Subcutaneous abdominal adipose tissue (tissue), 5 donors: ENCODE results near the gene HRH4.

Experiments
- H3K27ac ChIP-seq: one replicate; pipeline ENCODE4 v1.7.0; 2013; ENCODE audit warnings: low read depth, mild to moderate bottlenecking, inconsistent platforms, low read length, moderate library complexity
- H3K27me3 ChIP-seq, 5 donors: one replicate each; pipeline ENCODE4 v1.7.0; 2013; ENCODE audit warnings: low read length in 5 of 5, inconsistent platforms in 1 of 5; ENCODE audit not compliant: control insufficient read depth in 5 of 5, insufficient read depth in 4 of 5
- H3K36me3 ChIP-seq, 5 donors: one replicate each; pipeline ENCODE4 v1.7.0; 2013; ENCODE audit warnings: low read length in 5 of 5; ENCODE audit not compliant: control insufficient read depth in 5 of 5, insufficient read depth in 5 of 5
- H3K4me1 ChIP-seq, 5 donors: one replicate each; pipeline ENCODE4 v1.7.0; 2013; ENCODE audit warnings: low read length in 5 of 5, mild to moderate bottlenecking in 3 of 5, moderate library complexity in 1 of 5; ENCODE audit not compliant: control insufficient read depth in 5 of 5, insufficient read depth in 5 of 5
- H3K4me3 ChIP-seq, 5 donors: one replicate each; pipeline ENCODE4 v1.7.0; 2013; ENCODE audit warnings: low read length in 5 of 5, low read depth in 1 of 5
- H3K9ac ChIP-seq, 5 donors: one replicate each; pipeline ENCODE4 v1.7.0; 2013; ENCODE audit warnings: low read length in 5 of 5, mild to moderate bottlenecking in 4 of 5, moderate library complexity in 3 of 5
- H3K9me3 ChIP-seq, 5 donors: one replicate each; pipeline ENCODE4 v1.7.0; 2013; ENCODE audit warnings: low read length in 5 of 5; ENCODE audit not compliant: control insufficient read depth in 5 of 5
- donor health status: healthy.
- donor health status: healthy.
- donor health status: healthy.
- donor health status: healthy.
- donor health status: healthy.

The HRH4 gene

GRCh38 chr18:24485681-24486080, 25.2 kb downstream of the HRH4 start:
- Histone ChIP-seq H3K4me1 (no peaks in the 10 kb centered on the region), H3K9ac (no peak overlapping the region), H3K27me3 (peaks cover 0 to 4% (median 0%) of the 10 kb centered on the region in 5 donors), H3K9me3 (no peaks in the 10 kb centered on the region), H3K27ac (no peak overlapping the region), H3K4me3 (no peak overlapping the region), H3K36me3 (no peaks in the 10 kb centered on the region)

- Histone ChIP-seq H3K27me3 (peaks cover 0 to 4% (median 0%) of the 10 kb centered on the region in 5 donors), H3K4me3 (no peak overlapping the region), H3K4me1 (no peaks in the 10 kb centered on the region), H3K9me3 (no peaks in the 10 kb centered on the region), H3K9ac (no peak overlapping the region), H3K27ac (no peak overlapping the region), H3K36me3 (no peaks in the 10 kb centered on the region)
These were observed 26.2 kb downstream of the HRH4 start for GRCh38 chr18:24486684-24487083.

GRCh38 chr18:24488824-24489493, 28.5 kb downstream of the HRH4 start:
- Histone ChIP-seq H3K4me1 (no peaks in the 10 kb centered on the region), H3K36me3 (no peaks in the 10 kb centered on the region), H3K27ac (no peak overlapping the region), H3K4me3 (no peak overlapping the region), H3K9ac (no peak overlapping the region), H3K27me3 (peaks cover 0 to 4% (median 0%) of the 10 kb centered on the region in 5 donors), H3K9me3 (peaks cover 0 to 3% (median 0%) of the 10 kb centered on the region in 5 donors)

DNA sequence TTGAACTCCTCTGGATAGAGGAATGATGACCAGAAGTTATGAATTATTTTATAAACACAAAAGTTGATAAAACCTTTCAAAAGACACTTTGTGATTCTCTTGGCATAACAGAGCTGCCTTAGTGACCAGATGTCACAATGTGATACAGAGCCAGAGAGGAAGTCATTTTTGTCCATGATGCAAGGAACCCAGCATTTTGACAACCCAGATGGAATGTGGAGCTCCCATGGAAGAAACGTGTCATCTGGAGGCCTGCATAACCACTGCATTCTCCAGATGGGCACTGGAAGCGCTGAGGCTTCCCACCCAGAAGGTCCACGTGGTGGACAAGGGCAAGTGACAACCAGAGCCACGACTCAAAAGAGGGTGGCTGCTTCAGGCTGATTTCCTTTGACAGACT, 30.1 kb downstream of the HRH4 start:
- H3K4me1 ChIP-seq = no peaks in the 10 kb centered on the region
- no peak overlapping the region for H3K27ac ChIP-seq
- no peak overlapping the region for H3K9ac ChIP-seq
- H3K36me3 ChIP-seq = no peaks in the 10 kb centered on the region
- H3K9me3 ChIP-seq = peaks cover 0 to 3% (median 0%) of the 10 kb centered on the region in 5 donors
- H3K4me3 ChIP-seq = no peak overlapping the region
- peaks cover 0 to 4% (median 0%) of the 10 kb centered on the region in 5 donors for H3K27me3 ChIP-seq

- no peaks in the 10 kb centered on the region for H3K36me3 ChIP-seq
- no peak overlapping the region for H3K4me3 ChIP-seq
- H3K27ac ChIP-seq = no peak overlapping the region
- peaks cover 0 to 4% (median 0%) of the 10 kb centered on the region in 5 donors for H3K4me1 ChIP-seq
- H3K27me3 ChIP-seq = no peaks in the 10 kb centered on the region
- peaks cover 0 to 3% (median 0%) of the 10 kb centered on the region in 5 donors for H3K9me3 ChIP-seq
- no peak overlapping the region for H3K9ac ChIP-seq
These were observed 31.7 kb downstream of the HRH4 start for GRCh38 chr18:24491927-24492834.

DNA sequence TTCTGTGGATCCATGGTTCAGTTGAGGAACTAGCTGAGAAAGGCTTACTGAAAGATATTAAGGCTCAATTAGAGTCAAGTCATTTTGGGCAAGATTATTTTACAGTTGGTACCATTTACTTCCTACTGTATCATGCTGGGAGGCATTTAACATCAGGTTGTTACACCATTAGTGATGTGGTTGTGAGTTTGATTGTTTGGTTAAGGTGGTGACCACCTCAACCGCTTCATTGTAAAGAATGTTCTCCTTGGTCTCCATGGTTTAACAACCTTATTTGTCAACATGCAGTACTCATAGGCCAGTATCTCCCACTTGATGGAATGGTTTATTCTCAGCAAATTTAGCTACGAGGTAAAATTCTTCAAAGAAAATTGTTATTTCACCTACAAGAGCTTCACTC, 34.1 kb downstream of the HRH4 start:
- Histone ChIP-seq H3K27ac (no peak overlapping the region), H3K9me3 (peaks cover 0 to 3% (median 0%) of the 10 kb centered on the region in 5 donors), H3K27me3 (no peaks in the 10 kb centered on the region), H3K4me1 (peaks cover 0 to 5% (median 0%) of the 10 kb centered on the region in 5 donors), H3K9ac (no peak overlapping the region), H3K36me3 (no peaks in the 10 kb centered on the region), H3K4me3 (no peak overlapping the region)

- H3K9me3 ChIP-seq = peaks cover 0 to 3% (median 0%) of the 10 kb centered on the region in 5 donors
- H3K9ac ChIP-seq = no peak overlapping the region
- H3K4me3 ChIP-seq = no peak overlapping the region
- no peak overlapping the region for H3K27ac ChIP-seq
- peaks cover 0 to 5% (median 0%) of the 10 kb centered on the region in 5 donors for H3K4me1 ChIP-seq
- no peaks in the 10 kb centered on the region for H3K36me3 ChIP-seq
- H3K27me3 ChIP-seq = no peaks in the 10 kb centered on the region
These were observed 36.8 kb downstream of the HRH4 start for GRCh38 chr18:24497031-24497754.

DNA sequence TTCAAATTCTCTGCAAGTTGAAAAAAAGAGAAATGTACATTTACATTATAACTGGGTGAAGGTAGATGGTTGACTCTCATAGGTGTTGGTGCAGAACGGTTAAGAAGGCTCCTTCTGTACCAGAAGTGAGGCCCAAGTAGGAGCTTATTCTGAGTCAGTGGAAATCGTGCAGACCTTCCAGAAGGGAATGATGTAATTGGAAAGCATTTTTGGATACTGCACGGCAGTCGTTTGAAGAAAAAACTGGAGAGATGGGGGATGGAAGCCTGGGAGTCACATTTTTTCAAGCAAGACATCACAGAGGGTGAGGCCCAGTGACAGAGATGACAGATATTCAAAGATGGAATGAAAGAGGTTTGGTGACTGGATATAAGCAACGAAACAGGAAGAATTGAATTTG, 39.4 kb downstream of the HRH4 start:
- Histone ChIP-seq H3K4me3 (no peak overlapping the region), H3K4me1 (peaks cover 0 to 5% (median 0%) of the 10 kb centered on the region in 5 donors), H3K27ac (no peak overlapping the region), H3K27me3 (no peaks in the 10 kb centered on the region), H3K9ac (no peak overlapping the region), H3K9me3 (no peaks in the 10 kb centered on the region), H3K36me3 (no peaks in the 10 kb centered on the region)

DNA sequence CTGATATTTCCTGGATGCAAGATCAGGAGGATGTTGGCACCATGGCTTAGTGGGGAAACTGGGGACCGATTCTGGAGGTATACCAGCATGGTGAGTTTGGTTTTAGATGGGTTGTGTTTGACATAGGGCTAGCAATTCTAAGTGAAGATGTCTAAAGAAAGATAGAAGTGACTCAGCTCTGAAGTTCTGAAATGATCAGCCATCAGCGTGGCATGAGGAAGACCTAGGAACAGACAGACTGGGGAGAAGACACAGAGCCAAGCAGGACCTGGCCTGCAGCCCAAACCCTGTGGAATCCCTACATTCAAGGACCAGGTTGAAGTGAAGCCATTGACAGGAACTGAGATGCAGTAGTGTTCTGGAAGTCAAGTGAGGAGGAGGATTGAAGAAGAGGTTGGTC, 39.8 kb downstream of the HRH4 start:
- Histone ChIP-seq H3K4me1 (peaks cover 0 to 5% (median 0%) of the 10 kb centered on the region in 5 donors), H3K4me3 (no peak overlapping the region), H3K9me3 (no peaks in the 10 kb centered on the region), H3K36me3 (no peaks in the 10 kb centered on the region), H3K9ac (no peak overlapping the region), H3K27me3 (no peaks in the 10 kb centered on the region), H3K27ac (no peak overlapping the region)
